HepG2 (cell line): ENCODE results near the gene GNB4. TPM values are rescaled to one million over a fixed set of nuclear protein-coding genes. Genes with fewer than 3 reads are reported as not detected.

ENCODE experiments used
- AGO2 ChIP-seq: fragments of 200-400 bp; formaldehyde crosslinking; optimal IDR thresholded peaks from 2 replicates; pipeline ENCODE3; 2017; ENCODE audit warnings: mild to moderate bottlenecking, low read depth, low read length, moderate library complexity
- EP300 ChIP-seq, 3 experiments: sonication (generic) in 1 of 3; formaldehyde crosslinking in 1 of 3; IDR thresholded peaks; 2 replicates each; pipeline versions ENCODE4 v1.5.1 to v1.6.1; 2011 to 2020; ENCODE audit warnings: low read depth in 2 of 3, low read length in 2 of 3, borderline replicate concordance in 1 of 3, improper control_type of control experiment in 1 of 3, mild to moderate bottlenecking in 1 of 3, missing genetic modification reagents in 1 of 3, moderate library complexity in 1 of 3
- PHF8 ChIP-seq: sonication (generic); formaldehyde crosslinking; IDR thresholded peaks from 2 replicates; pipeline ENCODE4 v1.5.0; 2020; ENCODE audit warnings: missing genetic modification reagents
- YEATS4 ChIP-seq: sonication (generic); formaldehyde crosslinking; IDR thresholded peaks from 2 replicates; pipeline ENCODE4 v1.4.0; 2020; ENCODE audit warnings: missing genetic modification reagents, borderline replicate concordance
- ZHX2 ChIP-seq, 2 experiments: sonication (generic) in 1 of 2; formaldehyde crosslinking in 1 of 2; IDR thresholded peaks; 2 replicates each; pipeline versions ENCODE4 v1.6.1 to v1.9.0; 2014 to 2022; ENCODE audit warnings: antibody characterized with exemption in 1 of 2, borderline replicate concordance in 1 of 2, inconsistent platforms in 1 of 2, low read depth in 1 of 2, missing genetic modification reagents in 1 of 2
- ZKSCAN1 ChIP-seq: fragments of 150-350 bp; IDR thresholded peaks from 2 replicates; pipeline ENCODE4 v1.6.1; 2014; ENCODE audit warnings: low read length
- ZNF124 ChIP-seq: sonication (generic); formaldehyde crosslinking; IDR thresholded peaks from 2 replicates; pipeline ENCODE4 v1.4.0; 2020; ENCODE audit warnings: missing genetic modification reagents
- ZNF33A ChIP-seq: sonication (generic); formaldehyde crosslinking; IDR thresholded peaks from 2 replicates; pipeline ENCODE4 v1.5.1; 2020; ENCODE audit warnings: missing genetic modification reagents, mild to moderate bottlenecking, moderate library complexity, borderline replicate concordance
- ZNF687 ChIP-seq: sonication (generic); formaldehyde crosslinking; IDR thresholded peaks from 2 replicates; pipeline ENCODE4 v1.5.1; 2020; ENCODE audit warnings: mild to moderate bottlenecking, missing genetic modification reagents, moderate library complexity
- polyA plus RNA-seq, 8 experiments: library from polyadenylated mRNA; depleted of rRNA in 3 of 8; stranded (reverse) in 7 of 8; unstranded in 1 of 8; fragments of >200 nt; fragmentation: Illumina TruSeq in 4 of 8; extraction: Trizol in 4 of 8; gene quantifications; 2 replicates each; pipeline versions ENCODE4 v1.2.1 to v1.2.3, GENCODE V29; 2011 to 2016; ENCODE audit warnings: low read depth in 4 of 8, missing spikeins in 1 of 8, mixed read lengths in 1 of 8; ENCODE audit not compliant: insufficient read depth in 1 of 8
- total RNA-seq, 5 experiments: library from RNA; depleted of rRNA; stranded (reverse); fragments of >200 nt; fragmentation: Illumina TruSeq; extraction: Trizol; gene quantifications; 2 replicates each; pipeline ENCODE4 v1.2.3, GENCODE V29; 2016; ENCODE audit warnings: low read depth in 1 of 5
- TF ChIP-seq, protein P1 (sequence below), 2 experiments: fragments of 450-650 bp in 1 of 2; sonication (generic) in 1 of 2; formaldehyde crosslinking; IDR thresholded peaks; 2 replicates each; pipeline versions ENCODE4 v1.5.0 to v1.8.0; 2020 to 2022; ENCODE audit warnings: mild to moderate bottlenecking in 1 of 2, missing genetic modification reagents in 1 of 2
- TF ChIP-seq, protein P2 (sequence below): IDR thresholded peaks from 2 replicates; pipeline ENCODE4 v1.6.1; 2018; ENCODE audit warnings: missing genetic modification reagents
- TF ChIP-seq, protein P3 (sequence below): sonication (generic); formaldehyde crosslinking; IDR thresholded peaks from 2 replicates; pipeline ENCODE4 v1.4.0; 2020; ENCODE audit warnings: mild to moderate bottlenecking, missing genetic modification reagents

Gene GNB4
- total and polyA plus RNA-seq, 2 of the 13 experiments (the other 11 are each of a cell fraction or from before 2014, with no cell fraction given): 0.07 to 0.13 TPM

DNA sequence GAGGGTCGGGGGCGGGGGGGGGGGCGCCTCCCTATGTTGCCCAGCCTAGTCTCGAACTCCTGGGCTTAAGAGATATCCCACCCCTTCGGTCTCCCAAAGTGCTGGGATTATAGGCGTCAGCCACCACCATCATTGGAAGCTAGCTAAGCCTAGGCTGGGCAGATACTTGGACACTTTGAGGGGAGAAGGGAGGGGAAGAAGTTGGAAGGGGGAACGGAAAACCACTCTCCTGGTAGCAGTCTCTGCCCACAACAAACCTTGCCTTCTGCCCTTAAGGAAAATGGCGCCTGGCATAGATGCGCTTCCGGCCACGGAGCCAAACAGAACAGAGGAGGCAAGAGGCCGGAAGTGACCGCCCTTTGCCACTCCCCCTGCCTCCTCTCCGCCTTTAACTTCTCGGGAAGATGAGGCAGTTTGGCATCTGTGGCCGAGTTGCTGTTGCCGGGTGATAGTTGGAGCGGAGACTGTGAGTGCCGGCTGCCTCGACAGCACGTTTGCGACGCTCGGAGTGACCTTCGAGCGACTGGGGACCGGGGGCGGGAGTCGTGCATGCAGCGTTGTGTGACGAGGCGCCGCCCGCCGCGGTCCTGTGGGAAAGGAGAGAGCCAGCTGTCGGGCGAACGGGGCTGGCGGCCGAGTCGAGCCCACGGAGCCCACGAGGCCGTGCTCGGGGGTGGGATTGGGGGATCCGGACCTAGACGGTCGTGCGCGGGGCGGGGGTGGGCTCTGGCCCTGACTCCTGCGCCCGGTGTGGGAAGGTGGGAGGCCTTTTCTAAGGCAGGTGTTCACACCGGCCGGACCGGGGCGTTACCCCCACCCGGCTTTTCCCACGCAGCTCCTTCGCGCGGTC lies 103.7 kb downstream of the GNB4 start, which contains the start of gene MFN1 (continued):
- no peak for TF ChIP-seq ZNF33A
- no peak for TF ChIP-seq EP300 (IDR thresholded peaks at IDR 0.05; ENCODE audit: low read depth in 2 of 2, low read length in 2 of 2)
- peak; percentile 38; the same call in 1 of the 2 replicates for TF ChIP-seq EP300 (CRISPR knock-in tag; IDR thresholded peaks at IDR 0.05; ENCODE audit: borderline replicate concordance)
- TF ChIP-seq ZNF124 (CRISPR knock-in tag): no peak
- TF ChIP-seq YEATS4 (CRISPR knock-in tag): peak; percentile 70
- TF ChIP-seq AGO2: peak; percentile 68
- TF ChIP-seq, protein P1, sequence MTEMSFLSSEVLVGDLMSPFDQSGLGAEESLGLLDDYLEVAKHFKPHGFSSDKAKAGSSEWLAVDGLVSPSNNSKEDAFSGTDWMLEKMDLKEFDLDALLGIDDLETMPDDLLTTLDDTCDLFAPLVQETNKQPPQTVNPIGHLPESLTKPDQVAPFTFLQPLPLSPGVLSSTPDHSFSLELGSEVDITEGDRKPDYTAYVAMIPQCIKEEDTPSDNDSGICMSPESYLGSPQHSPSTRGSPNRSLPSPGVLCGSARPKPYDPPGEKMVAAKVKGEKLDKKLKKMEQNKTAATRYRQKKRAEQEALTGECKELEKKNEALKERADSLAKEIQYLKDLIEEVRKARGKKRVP (CRISPR knock-in tag; IDR thresholded peaks at IDR 0.05): 0 out of 4 replicates have a peak, but pooled peaks of 1 of the 2 experiments have one; percentile 17
- TF ChIP-seq ZHX2 (IDR thresholded peaks at IDR 0.05; ENCODE audit: low read depth): peak; percentile 85
- peak; percentile 71; the same call in 1 of the 2 replicates for TF ChIP-seq ZHX2 (CRISPR knock-in tag; IDR thresholded peaks at IDR 0.05; ENCODE audit: borderline replicate concordance)
- peak; percentile 91 for TF ChIP-seq PHF8 (CRISPR knock-in tag)
- TF ChIP-seq, protein P2, sequence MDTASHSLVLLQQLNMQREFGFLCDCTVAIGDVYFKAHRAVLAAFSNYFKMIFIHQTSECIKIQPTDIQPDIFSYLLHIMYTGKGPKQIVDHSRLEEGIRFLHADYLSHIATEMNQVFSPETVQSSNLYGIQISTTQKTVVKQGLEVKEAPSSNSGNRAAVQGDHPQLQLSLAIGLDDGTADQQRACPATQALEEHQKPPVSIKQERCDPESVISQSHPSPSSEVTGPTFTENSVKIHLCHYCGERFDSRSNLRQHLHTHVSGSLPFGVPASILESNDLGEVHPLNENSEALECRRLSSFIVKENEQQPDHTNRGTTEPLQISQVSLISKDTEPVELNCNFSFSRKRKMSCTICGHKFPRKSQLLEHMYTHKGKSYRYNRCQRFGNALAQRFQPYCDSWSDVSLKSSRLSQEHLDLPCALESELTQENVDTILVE (CRISPR knock-in tag): no peak
- TF ChIP-seq ZNF687 (CRISPR knock-in tag): peak; percentile 87
- TF ChIP-seq ZKSCAN1: no peak
- TF ChIP-seq, protein P3, sequence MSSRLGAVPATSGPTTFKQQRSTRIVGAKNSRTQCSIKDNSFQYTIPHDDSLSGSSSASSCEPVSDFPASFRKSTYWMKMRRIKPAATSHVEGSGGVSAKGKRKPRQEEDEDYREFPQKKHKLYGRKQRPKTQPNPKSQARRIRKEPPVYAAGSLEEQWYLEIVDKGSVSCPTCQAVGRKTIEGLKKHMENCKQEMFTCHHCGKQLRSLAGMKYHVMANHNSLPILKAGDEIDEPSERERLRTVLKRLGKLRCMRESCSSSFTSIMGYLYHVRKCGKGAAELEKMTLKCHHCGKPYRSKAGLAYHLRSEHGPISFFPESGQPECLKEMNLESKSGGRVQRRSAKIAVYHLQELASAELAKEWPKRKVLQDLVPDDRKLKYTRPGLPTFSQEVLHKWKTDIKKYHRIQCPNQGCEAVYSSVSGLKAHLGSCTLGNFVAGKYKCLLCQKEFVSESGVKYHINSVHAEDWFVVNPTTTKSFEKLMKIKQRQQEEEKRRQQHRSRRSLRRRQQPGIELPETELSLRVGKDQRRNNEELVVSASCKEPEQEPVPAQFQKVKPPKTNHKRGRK (CRISPR knock-in tag): no peak
